ENCODE results near the gene RBPMS2.

The RBPMS2 gene

DNA sequence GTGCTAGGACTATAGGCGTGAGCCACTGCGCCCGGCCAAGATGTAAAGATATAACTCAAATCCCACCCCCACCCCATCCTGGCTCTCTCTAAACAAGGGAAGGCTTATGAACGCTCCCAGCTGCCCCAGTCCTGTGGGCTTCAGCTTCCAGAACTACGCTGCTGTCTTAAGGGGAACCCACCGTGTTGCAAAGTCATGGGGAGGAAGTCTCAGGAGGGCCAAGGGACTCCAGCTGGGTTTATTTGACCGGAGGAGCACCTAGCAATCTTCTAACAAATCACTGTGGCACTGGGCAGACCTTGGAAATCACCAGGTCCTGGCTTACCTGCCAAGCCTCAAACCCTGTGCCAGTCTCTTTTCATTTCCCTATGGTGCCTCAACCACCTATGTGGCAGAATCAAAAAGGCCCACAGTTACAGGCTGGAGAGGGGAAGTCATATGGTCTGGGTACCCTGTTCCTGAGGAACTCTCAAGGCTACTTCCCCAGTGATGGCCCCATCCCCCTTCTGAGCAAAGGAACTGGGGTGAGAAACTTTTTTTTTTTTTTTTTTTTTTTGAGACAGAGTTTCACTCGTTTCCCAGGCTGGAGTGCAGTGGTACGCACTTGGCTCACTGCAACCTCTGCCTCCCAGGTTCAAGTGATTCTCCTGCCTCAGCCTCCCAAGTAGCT lies 83.4 kb downstream of the RBPMS2 start:
- DNase-seq (ENCODE audit: low read depth in 2 of 2) = no peak

GRCh38 chr15:64690578-64691296 lies 84.7 kb downstream of the RBPMS2 start:
- no peak for DNase-seq (ENCODE audit: low read depth in 2 of 2)

GRCh38 chr15:64690008-64690407 lies 85.4 kb downstream of the RBPMS2 start:
- DNase-seq (ENCODE audit: low read depth in 2 of 2) = no peak
